Globus pallidus (tissue), 1 donor: ENCODE results near the gene ST8SIA1.

Source experiments
- DNase-seq: peaks from one replicate; pipeline ENCODE4 v3.0.0-alpha.2; 2015; ENCODE audit warnings: low spot score

ST8SIA1 gene

DNA sequence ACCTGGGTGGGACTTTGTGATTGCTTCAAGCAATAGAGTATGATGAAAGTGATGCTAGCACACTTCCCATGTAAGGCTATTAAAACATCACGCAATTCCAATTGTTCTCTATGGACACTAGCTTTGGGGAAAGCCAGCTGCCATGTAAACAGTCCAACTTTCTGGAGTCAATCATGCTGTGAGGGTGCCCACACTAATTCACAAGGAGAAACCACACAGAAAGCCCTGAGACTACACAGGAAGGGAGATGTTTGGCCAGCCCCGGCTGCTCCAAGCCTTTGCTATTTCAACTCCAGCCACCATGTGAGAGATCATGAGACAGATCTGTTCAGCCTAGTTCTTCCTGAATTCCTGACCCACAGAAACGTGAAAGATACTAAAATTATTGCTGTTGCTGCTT lies 96.3 kb downstream of the ST8SIA1 start:
- DNase-seq = no peak

DNA sequence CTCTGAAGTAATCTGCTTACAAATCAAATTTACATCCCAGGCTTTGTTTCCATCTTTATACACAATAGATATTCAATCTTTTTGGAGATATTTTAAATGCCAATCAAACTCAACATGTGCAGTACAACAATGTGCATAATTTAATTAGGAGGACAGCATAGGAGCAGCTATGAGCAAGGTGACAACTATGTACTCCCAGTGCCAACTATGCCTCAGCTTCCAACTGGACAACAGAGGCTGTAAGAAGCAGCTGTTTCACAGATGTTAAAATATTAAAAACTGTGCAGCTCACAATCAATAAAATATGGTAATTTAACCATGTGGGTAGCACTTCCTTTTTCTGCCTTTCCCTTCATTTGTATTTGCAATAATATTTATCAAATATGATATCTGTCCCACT lies 99.9 kb downstream of the ST8SIA1 start:
- DNase-seq = no peak

GRCh38 chr12:22231836-22232235 lies 102.7 kb downstream of the ST8SIA1 start:
- no peak for DNase-seq

- no peak for DNase-seq
Observed at GRCh38 chr12:22231078-22231477, 103.4 kb downstream of the ST8SIA1 start.

- no peak for DNase-seq
Observed at GRCh38 chr12:22230280-22230794, 104.2 kb downstream of the ST8SIA1 start.

DNA sequence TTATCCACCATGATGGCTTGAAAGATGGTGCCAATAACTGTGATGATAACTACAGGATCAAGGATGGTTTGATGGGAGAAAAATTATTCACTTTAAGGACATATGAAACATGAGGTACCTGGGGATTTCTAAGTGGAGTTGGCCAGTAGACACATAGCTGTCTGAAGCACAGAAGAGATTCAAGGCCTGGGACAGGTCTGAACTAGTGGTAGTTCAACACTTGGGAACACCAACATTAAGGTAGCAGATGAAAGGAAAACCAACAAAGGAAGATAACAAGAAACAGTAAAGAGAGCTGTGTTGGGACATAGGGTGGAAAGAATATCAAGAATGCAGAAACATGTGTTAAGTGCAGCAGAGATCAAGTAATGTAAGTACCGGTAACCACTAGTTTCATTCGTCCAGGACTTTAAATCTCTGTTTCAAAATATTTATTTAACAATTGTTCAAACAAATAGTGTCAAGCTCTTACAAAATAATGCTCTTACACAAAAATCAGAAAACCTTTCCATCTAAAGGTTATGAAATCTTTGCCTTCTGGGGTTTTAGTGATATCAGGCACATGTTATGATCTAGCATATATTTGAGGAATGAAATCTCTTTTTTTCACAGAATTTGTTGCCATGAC lies 104.7 kb downstream of the ST8SIA1 start:
- no peak for DNase-seq

- no peak for DNase-seq
Observed at GRCh38 chr12:22228022-22228875, 106.3 kb downstream of the ST8SIA1 start.

- no peak for DNase-seq
Observed at GRCh38 chr12:22223356-22223755, 111.2 kb downstream of the ST8SIA1 start.

GRCh38 chr12:22217556-22217955 lies 117.0 kb downstream of the ST8SIA1 start:
- DNase-seq = no peak

- DNase-seq = no peak
Observed at GRCh38 chr12:22215467-22216253, 118.8 kb downstream of the ST8SIA1 start.

GRCh38 chr12:22211128-22211527 lies 123.4 kb downstream of the ST8SIA1 start:
- no peak for DNase-seq

- DNase-seq = no peak
Observed at GRCh38 chr12:22209422-22209821, 125.1 kb downstream of the ST8SIA1 start.

GRCh38 chr12:22206111-22206728 lies 128.3 kb downstream of the ST8SIA1 start:
- DNase-seq = no peak

DNA sequence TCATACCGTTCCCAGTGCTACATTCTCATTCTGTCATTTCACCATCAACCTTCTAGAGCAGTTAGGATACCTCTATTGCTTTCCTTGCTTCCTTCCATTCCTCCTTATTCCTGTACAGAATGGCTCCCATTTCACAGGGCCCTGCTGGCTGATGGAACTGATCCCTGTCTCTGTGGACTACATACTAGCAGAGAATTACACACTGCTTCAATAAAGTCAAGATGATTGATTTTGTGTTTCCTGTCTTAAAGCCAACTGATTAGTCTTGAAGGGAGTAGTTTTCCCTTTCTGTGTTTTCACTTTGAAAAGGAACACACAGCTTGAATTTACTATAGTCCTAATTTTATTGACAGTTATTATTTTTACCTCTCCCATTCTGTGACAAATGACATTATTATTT lies 130.1 kb downstream of the ST8SIA1 start:
- DNase-seq = no peak

- no peak for DNase-seq
Observed at GRCh38 chr12:22202847-22203246, 131.7 kb downstream of the ST8SIA1 start.

- no peak for DNase-seq
Observed at GRCh38 chr12:22201101-22201500, 133.4 kb downstream of the ST8SIA1 start.

DNA sequence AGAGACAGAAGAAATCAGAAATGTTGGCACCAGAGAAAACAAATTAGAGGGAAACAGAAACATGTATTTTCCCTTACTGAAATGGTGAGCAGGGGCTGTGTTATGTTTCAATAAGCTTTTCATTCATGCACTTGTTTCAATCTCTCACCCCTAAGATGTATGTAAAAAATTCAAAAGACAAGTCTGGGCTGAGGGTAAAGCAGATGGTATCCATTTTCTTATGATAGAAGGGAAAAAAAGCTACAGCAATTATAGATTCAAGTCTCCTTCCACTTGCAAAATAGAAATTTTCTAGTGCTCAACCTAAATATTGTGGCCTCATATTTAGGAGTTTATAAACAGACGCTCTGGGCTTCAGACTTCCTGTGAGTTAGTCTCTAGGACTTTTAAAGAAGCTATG lies 138.3 kb downstream of the ST8SIA1 start:
- DNase-seq = no peak

DNA sequence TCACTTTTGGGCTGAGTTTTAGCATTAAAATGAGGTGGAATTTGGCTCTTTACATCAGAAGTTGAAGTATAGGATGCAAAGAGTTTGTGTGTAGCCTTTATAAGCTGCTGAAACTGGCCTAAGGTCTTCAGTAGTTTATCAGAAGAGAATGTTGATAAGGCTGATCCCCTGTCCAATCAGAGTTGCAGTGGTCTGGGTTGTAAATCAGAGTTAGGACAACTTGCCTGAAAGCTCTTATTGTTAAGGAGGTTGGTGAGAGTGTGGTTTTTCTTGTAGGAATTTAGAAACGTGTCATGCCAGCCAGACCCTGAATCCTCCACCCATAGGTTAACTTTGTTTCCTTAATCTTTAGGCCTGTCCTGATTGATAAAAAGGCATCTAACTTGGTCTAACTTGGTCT lies 143.5 kb downstream of the ST8SIA1 start:
- DNase-seq = no peak

GRCh38 chr12:22188431-22188830 lies 146.1 kb downstream of the ST8SIA1 start:
- no peak for DNase-seq

DNA sequence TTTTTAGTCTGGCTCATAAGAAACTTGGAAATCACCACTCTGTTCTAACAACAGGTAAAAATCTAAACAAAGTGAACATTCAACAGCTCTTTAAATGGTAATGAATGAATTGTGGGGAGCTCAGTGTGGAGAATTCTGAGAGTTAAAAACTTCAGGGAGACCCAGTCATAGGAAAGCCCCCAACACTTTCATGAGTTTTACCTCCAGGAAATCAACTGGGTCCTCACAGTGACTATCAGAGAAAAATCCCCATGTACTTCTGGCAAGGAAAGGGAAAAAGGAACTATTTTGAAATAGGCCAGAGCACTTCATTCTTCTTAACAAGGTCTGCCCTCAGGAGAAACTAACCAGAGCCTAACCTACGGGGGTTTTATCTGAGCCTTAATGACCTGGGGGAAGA lies 153.8 kb downstream of the ST8SIA1 start:
- no peak for DNase-seq

DNA sequence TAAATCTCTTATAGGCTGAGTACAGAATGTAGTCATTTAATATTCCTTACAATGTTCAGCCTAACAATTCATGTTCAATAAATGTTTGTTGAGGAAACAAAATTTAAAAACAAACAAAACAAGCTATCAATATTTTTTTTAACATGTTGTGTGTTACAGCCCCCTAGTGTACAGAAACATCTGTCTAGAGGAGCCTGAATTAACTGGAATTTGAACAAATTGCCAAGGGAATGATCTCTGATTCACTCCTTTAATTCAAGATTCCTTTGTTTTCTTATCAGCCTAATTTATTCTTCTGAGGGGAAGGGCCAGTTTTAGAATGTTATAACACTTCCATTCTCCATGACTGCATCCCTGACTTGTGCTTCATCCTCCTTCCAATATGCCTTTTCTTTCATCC lies 161.3 kb downstream of the ST8SIA1 start:
- no peak for DNase-seq

- no peak for DNase-seq
Observed at GRCh38 chr12:22172501-22172900, 162.0 kb downstream of the ST8SIA1 start.
